Astrocyte (in vitro differentiated cells and primary cell): ENCODE measurements around the gene RNF39.

Experiments used
- EZH2 ChIP-seq: IDR thresholded peaks from 2 replicates; pipeline ENCODE4 v1.6.1; 2012; ENCODE audit warnings: mild to moderate bottlenecking, low read length, inconsistent platforms; ENCODE audit not compliant: insufficient read depth
- TF ChIP-seq, protein P1 (sequence below): IDR thresholded peaks from 2 replicates; pipeline ENCODE4 v1.5.1; 2011; ENCODE audit warnings: low read depth, mild to moderate bottlenecking, inconsistent platforms, low read length, moderate library complexity; ENCODE audit not compliant: insufficient read depth

DNA sequence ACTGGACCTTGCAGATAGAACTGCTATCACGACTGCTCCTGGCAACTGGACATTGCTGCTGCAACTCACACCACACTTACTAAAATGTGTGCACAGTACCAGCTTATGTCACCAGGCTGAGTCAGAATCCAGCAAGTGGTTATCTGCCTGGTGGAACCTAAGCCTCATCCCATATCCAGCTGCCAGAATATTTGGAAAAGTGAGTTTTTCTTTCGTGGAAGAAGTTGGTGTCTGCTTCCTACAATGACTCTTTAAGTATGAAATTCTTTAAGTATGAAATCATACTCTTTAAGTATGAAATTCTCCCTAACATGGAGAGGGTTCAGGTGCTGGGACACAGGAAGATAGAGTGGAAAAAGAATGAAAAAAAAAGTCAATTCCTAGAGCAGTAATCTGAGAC is 30.9 kb downstream of the RNF39 start:
- TF ChIP-seq, protein P1, sequence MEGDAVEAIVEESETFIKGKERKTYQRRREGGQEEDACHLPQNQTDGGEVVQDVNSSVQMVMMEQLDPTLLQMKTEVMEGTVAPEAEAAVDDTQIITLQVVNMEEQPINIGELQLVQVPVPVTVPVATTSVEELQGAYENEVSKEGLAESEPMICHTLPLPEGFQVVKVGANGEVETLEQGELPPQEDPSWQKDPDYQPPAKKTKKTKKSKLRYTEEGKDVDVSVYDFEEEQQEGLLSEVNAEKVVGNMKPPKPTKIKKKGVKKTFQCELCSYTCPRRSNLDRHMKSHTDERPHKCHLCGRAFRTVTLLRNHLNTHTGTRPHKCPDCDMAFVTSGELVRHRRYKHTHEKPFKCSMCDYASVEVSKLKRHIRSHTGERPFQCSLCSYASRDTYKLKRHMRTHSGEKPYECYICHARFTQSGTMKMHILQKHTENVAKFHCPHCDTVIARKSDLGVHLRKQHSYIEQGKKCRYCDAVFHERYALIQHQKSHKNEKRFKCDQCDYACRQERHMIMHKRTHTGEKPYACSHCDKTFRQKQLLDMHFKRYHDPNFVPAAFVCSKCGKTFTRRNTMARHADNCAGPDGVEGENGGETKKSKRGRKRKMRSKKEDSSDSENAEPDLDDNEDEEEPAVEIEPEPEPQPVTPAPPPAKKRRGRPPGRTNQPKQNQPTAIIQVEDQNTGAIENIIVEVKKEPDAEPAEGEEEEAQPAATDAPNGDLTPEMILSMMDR = no peak
- no peak for TF ChIP-seq EZH2
